HG03064 (cell line): Measurements from ENCODE around the gene CAMK2N1.

Experiments used
- ATAC-seq: cut with Tn5 transposase; IDR thresholded peaks from one replicate; pipeline ENCODE4 v1.9.1; 2021; ENCODE audit warnings: low read depth; ENCODE audit not compliant: unreplicated experiment

CAMK2N1 gene

DNA sequence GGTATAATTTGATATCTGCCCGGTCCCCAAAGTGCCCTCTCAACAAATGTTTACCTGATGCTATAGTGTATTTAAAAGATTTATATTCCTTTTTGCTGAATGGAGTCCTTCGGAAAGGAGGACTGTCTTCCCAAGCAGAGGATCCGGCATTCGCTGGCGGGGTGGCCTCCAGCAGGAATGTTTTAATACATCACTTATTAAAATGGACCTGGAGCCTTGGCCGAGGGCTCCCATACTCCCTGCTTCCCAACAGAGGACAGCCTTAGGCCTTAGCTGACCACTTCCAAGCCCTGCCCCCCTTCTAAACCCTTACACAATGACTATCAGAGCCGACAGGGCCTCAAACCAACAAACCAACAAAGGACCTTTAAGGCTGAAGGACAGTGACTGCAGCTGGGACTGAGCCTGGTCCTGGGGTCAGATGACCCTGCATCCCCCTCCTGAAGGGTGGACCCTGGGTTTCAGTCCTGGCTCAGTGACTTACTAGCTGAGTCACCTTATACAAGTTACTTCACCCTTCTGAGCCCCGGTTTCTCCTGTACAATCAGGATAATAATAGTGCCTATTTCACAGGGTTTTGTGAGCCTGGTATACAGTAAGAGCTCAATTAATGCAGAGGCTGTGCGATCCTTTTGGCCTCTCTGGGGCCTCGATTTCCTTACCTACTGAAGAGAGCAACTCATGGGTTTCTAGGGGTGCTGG lies 5.6 kb downstream of the CAMK2N1 start:
- no peak for ATAC-seq

DNA sequence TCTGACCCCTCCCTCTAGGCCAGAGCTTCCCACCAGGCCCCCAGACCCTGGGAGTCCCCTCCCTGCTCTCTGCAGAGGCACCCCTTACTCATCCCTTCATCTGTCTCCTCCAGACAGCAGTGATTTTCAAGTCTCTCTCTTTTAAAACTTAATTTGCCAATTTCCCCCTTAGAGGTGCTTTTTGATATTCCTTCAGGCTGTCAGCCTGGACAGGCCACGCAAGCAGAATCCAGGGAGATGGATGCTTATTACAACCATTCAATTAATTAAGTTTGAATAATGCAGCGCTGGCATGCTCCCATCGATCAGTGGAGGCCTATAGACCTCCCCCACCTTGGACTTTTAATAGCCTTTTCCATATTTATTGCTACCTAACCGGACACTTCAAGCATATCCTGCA lies 6.2 kb downstream of the CAMK2N1 start:
- ATAC-seq = no peak

DNA sequence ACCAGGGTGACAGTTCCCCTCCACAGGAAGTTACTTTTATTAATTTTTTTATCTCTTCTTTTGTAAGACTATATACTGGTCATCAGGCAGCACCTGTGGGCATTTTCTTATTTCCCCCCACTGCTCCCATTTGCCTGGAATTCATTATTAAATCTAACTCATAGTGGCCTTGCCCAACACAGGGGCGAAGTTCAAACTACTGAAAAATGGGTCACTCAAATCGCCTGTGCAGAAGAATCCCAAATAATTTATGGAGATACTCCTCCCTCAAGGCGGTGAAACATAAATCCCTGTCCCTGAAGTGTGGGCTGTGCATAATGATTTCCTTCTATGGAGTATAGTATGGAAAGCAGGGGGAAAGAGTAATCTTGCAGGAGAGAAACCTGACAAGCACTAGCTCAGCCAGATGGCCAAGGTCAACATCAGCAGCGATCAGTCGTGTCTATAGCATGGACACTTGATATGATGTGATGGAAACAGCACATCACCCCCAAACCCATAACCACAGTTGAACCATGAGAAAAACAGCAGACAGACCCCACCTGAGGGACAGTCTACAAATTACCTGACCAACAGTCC lies 7.9 kb downstream of the CAMK2N1 start:
- no peak for ATAC-seq

DNA sequence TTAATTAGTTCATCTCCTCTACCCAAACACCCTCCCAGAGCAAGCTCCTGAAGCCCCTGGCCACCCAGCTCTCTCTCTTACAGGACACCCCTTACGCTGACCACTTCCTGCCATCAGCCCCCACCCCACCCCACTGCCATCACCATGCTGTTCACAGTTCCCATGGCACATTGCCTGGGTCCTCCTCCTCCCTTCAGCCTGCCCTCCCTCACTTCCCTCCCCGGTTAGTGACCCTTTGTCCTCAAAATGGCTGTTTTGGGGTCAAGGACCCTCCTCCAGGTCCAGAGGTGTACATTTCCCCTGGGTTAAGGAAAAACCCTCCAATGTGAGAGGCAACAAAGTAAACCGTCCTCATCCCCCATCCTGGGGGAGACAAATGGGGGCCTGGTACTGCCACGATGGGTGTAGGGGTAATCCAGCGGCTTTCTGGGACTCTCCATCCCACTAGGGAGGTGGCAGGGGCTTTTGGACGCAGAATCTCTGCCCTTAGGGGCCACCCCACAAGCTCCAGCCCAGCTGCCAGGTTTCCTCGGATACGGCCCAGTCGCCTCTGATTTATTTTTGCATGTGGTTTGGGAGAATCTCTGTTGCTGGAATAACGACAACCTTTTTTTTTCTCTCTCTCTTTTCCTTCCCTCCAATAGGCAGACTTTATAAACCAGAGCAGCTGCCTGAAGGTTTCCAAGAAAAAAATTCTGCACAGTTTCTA lies 8.5 kb downstream of the CAMK2N1 start:
- no peak for ATAC-seq

DNA sequence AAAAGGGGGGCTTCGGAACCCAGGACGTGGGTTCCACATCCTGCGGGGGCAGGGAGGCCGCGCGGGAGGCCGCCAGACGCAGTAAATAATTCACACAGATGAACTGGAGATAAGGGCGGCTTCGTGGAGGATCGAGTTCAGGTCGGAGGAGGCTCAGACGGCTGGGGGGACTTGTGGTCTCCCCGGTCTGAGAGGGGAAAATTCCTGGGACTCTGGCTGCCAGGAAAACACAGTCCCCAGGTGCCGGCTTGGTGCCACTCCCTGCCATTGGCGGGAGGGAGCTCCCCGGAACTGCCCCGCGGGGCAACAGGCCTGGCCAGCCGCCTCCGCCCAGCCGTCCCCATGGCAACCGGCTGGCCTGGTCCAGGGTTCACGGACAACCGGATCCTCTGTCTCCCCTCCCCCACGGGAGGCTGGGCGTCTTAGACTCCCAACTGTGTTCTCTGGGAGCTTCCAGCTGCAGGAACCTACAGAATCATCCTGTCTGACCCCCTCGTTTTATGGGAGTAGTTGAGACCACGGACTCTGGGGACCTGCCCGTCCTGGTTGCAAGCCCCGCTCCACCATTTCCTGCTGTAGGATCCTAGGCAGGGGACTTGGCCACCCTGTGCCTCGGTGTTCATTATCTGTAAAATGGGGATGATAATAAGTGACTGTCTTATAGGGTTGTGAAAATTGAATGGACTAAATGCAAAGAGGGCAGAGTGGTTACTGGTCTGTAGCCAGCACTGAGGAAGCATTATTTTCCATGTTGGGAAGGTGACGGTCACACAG lies 9.6 kb downstream of the CAMK2N1 start:
- ATAC-seq = no peak

DNA sequence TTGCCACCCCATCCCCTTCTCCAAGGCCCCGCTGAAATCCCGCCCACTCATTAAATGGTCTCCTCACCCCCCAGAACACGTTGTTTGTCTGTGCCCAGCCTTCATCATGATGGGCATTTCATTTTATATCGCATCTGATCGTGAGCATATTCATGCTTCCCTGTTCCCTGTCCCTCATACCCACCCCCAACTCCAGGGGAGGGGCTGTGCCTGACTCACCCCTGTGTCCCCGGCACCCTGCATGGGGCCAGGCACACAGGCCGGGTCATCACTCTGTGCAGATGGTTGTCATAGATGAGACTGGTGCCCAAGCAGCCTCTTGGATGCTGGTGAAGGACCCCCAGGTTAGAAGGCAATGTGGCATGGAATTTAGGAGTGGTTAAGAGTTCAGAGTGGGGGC lies 11.0 kb downstream of the CAMK2N1 start:
- no peak for ATAC-seq

DNA sequence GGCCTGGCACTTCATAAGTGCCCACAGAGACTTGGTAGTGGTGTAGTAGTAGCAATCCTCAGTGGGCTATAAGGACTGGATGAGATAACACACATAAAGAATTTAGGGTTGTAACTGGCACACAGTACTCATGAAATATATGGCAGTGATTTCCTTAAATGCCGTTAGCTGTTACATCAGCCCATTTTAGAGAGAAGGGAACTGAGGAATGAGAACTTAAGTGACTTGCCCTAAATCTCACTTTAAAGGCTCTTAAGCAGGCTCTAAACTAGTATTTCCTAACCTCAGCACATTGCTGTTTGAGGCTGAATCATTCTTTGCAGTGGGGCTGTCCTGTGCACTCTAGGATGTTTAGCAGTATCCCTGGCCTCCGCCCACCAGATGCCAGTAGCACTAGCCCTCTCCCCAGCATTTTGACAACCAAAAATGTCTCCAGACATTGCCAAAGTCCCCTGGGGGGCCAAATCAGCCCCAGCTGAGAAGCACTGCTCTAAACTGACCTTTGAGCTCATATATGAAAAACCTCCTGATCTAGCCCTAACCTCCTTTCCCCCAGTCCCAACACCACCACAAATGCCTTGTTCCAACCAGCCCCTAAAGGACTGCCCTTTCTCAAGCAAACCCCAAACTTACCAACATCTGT lies 11.6 kb downstream of the CAMK2N1 start:
- ATAC-seq = no peak

DNA sequence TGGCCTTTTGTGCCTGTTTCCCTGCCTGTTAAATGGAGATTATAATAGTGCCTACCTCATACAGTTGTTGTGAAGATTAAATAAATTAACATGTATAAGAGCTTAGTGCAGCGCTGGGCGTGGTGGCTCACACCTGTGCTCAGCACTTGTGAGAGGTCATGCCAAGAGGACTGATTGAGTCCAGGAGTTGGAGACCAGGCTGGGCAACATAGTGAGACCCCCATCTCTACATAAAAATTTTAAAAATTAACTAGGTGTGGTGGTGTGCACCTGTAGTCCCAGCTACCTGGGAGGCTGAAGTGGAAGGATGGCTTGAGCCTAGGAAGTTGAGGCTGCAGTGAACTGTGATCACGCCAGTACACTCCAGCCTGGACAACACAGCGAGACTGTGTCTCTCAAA lies 12.1 kb downstream of the CAMK2N1 start:
- ATAC-seq = no peak

DNA sequence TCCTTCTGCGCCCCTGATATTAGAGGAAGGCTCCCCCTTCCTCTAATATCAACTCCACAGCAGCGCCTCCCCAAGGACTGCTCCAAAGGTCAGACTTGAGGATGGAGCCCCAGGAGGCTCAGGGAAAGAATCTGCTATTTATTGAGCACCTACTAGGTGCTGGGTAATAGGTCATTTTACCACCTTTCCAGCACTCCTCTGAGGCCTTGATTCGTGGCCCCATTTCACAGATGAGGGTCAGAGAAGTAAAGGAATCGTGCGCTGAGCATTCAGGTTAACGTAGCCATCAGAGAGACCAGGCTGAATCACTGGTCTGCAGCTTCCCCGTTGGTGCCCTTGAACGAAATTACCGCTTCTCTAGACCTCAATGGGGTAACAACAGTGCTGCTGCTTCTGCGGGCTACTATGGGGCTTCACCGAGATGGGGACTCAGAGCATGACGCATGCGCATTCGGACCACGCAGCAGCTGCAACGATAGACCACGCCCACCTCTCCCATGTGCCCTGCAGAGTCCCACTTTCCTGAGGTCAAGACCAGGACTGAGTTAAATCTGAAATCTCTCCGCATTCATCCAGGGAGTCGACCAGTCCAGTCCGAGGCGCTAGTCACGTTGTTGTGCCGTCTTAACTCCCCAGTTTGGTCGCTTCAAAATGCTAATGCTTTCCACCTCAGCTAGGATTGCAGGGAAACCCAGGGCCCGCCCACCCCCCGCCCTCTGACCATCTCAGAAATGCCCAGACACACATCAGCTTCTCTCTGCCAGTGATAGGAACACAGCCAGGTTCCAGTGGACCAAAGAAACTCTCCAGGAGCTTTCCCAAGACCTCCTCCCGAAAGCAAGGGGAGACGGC lies 12.9 kb downstream of the CAMK2N1 start:
- no peak for ATAC-seq

DNA sequence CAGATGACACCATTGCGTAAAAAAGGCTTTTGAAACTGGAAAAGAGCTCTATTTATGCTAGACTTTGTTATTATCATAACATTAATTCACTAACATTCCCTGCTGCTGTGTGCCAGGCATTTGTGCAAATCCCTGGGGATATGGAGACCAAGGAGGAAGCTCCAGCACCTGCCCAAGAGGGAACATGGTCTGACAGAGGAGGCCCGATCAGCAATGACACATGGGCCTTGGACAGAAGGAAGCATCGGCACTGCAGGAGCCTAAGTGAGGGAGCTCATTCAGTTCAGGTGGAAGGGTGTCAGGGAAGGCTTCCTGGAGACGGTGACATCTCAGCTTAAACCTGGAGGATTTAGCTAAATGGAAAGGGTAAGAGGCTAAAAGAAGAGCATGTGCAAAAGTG lies 13.9 kb downstream of the CAMK2N1 start:
- no peak for ATAC-seq

DNA sequence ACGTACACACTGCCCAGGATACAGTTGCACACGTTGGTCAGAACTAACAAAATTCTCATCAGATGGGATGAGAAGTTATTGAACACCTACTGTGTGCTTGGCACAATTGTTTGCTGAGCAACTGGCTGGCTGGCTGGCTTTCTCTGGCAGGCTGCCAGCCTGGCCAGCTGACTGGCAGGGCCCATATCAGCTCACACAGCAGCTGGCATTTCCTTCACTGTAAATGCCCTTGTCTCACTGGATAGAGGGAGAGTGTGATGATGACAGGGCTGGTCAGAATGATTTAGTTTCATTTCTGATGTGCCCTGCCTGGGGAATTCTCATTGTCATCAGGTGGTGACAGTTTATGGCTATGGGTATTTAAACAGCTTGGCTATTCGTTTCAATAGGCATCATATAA lies 15.8 kb downstream of the CAMK2N1 start:
- no peak for ATAC-seq

DNA sequence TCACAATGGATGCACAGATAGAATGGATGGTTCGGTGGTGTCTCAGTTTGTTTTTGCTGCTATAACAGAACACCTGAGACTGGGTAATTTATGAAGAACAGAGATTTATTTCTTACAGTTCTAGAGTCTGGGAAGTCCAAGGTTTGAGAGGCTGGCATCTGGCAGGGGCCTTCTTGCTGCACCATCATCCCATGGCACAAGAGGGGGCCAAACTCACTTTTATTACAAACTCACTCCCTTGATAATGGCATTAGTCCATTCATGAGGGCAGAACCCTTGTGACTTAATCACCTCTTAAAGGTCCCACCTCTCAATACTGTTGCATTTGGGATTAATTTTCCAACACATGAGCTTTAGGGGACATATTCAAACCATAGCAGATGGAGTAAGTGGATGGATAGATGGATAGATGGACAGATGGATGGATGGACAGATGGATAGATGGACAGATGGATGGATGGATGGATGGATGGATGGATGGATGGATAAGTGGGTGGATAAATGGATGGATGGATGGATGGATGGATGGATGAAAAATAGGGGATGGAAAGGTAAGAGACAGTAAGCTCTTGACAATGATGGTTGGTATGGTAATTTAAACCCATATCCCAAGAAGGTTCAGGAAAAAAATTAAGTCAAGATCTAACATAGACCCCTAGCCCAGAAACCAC lies 16.5 kb downstream of the CAMK2N1 start:
- no peak for ATAC-seq

DNA sequence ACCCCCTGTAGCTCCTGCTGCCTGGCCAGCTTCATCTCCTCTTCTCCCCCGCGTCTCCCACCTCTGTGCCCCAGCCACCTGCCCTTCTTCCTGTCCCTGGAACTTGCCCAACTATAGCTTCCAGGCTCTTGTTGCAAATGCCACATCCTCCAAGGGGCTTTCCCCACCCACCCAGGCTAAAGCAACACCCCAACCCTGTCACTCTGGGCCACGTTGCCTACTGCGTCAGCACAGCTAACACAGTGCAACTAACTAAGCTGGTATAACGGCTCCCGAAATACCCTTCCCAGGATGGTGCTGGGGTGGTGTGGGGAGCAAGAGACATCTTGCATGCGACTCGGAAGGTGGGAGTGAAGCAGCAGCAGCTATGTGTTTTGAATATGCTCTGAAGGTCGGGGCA lies 19.7 kb downstream of the CAMK2N1 start:
- no peak for ATAC-seq

DNA sequence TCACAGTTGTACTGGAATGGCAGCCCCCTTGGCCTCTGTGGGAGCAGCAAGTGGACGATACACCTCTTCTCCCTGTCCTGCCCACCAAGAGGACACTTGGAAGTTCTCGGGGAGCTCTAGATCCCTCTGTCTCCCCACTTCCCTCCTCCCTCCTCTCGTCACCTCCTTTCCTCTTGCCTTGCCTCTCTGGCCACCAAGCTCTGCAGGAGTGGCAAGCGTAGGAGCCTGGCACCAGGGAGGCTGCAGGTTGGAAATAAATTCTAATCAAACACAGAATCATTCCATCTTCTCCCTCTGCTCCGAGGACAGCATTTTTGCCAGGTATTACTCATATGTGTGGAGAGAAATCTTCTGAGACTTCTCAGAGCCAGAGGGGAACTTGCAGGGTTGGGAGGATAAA lies 20.8 kb downstream of the CAMK2N1 start:
- no peak for ATAC-seq

DNA sequence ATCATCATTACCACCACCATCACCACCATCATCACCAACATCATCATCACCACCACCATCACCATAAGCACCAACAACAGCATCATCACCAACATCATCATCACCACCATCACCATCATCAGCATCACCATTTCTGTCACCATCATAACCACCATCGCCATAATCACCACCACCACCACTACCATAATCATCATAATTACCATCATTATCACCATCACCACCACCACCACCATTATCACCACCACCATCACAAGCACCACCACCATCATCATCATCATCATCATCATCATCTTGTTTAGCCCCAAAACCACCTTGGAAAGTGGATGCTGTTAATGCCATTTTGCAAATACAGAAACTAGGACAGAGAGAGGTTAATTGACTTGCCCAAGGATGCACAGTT lies 22.5 kb downstream of the CAMK2N1 start:
- no peak for ATAC-seq

DNA sequence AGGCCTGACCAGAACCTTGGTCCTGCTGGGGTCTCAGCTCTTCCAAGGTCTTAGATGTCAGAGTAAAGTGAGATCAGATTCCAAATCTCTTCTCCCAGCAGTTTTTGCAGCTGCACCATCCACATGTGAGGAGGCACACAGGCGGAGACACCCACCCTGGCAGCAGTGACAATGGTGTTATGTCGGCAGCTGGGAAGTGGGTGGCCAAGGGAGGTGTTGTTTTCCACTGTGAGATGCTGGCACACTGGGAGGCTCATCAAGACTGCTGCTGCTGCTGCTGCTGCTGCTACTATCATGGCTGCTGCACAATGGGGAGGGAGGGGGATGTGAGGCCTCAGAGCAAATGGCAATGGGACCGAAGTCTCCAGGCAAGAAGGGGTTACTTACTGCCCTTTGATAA lies 23.6 kb downstream of the CAMK2N1 start:
- ATAC-seq = no peak

DNA sequence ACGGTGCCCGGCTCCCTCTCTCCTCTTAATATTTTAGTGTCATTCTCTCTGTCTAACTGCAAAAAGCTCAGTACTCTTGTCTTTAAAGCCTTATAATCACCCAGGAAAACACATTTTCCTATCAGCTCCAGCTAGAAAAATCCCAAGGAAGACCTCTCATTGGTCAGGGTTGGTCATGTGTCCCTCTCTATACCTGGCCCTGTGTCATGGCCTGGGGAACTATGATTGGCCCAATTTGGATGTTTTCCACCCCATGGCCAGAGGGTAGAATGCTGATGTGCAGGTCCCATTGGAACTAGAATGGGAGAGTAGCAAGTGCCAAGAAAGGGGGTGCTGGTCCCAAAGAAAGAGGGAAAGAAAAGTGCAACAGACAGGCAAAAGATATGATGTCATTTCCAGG lies 27.3 kb downstream of the CAMK2N1 start:
- ATAC-seq = no peak

DNA sequence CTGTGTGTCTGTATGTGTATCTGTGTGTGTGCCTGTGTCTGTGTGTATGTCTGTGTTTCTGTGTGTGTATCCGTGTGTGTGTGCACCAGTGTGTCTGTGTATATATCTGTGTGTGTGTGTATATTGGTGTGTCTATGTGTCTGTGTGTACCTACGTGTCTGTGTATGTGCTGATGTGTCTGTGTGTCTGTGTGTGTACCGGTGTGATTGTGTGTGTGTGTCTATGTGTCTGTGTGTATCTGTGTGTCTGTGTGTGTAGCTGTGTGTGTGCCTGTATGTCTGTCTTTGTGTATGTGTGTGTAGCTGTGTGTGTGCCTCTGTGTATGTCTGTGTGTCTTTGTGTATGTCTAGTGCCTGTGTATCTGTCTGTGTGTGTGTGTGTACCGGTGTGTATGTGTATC lies 32.0 kb downstream of the CAMK2N1 start:
- no peak for ATAC-seq

DNA sequence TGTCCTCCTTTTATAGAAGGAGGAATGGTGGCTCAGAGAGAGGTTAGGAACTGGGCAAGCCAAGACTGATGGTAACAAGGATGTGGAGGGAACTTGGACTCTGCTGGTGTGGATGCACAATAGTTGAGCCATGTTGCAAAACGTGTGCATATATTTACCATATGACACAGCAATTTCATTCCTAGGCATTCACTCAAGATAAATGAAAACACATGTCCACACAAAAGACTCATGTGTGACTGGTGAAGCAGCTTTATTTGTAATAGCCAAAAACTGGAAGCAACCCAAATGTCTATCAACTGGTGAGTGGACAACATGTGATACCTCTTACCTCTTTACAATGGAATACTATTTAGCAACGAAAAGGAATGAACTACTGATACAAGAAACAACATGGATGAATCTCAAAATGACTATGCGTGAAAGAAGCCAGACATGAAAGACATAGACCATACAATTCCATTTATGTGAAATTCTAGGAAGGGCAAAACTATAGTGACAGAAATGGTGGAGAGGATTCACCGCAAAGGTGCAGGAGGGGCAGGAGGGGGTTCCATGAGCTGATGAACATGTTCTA lies 36.2 kb downstream of the CAMK2N1 start:
- ATAC-seq = no peak
